Smooth muscle cell (in vitro differentiated cells): ENCODE data around the gene GPATCH11. TPM values are rescaled to one million over a fixed set of nuclear protein-coding genes. Genes with fewer than 3 reads are reported as not detected.

Experiments
- DNase-seq: peaks from one replicate; lab custom pipeline; 2025; ENCODE audit not compliant: unreplicated experiment; lab: John Stamatoyannopoulos, UW
- H2AFZ ChIP-seq: fragments of 200-600 bp; sonication (generic); 2 replicates; pipeline ENCODE4 v1.6.0; 2016; ENCODE audit warnings: antibody characterized with exemption, low read depth, mild to moderate bottlenecking
- H3F3A ChIP-seq: fragments of 200-600 bp; sonication (generic); 2 replicates; pipeline ENCODE4 v1.6.0; 2017; ENCODE audit warnings: antibody characterized with exemption, low read depth
- H3K27ac ChIP-seq: fragments of 200-600 bp; sonication (generic); 2 replicates; pipeline ENCODE4 v1.5.1; 2016; ENCODE audit warnings: low read depth, mild to moderate bottlenecking
- H3K27me3 ChIP-seq: fragments of 200-600 bp; sonication (generic); 2 replicates; pipeline ENCODE4 v1.6.1; 2016; ENCODE audit warnings: low read depth, mild to moderate bottlenecking
- H3K36me3 ChIP-seq: fragments of 200-600 bp; sonication (generic); 2 replicates; pipeline ENCODE4 v1.5.1; 2016; ENCODE audit warnings: low read depth
- H3K4me1 ChIP-seq: fragments of 200-600 bp; sonication (generic); 2 replicates; pipeline ENCODE4 v1.5.1; 2016; ENCODE audit warnings: low read depth
- H3K4me2 ChIP-seq: fragments of 200-600 bp; sonication (generic); 2 replicates; pipeline ENCODE4 v1.6.0; 2016; ENCODE audit warnings: mild to moderate bottlenecking
- H3K4me3 ChIP-seq: fragments of 200-600 bp; sonication (generic); 2 replicates; pipeline ENCODE4 v1.5.1; 2016; ENCODE audit warnings: mild to moderate bottlenecking
- H3K79me2 ChIP-seq: fragments of 200-600 bp; sonication (generic); 2 replicates; pipeline ENCODE4 v1.6.0; 2016; ENCODE audit warnings: low read depth, mild to moderate bottlenecking
- H3K9ac ChIP-seq: fragments of 200-600 bp; sonication (generic); 2 replicates; pipeline ENCODE4 v1.6.0; 2016; ENCODE audit warnings: low read depth
- H3K9me3 ChIP-seq: fragments of 200-600 bp; sonication (generic); replicated peaks from 2 replicates; pipeline ENCODE4 v1.5.1; 2016; ENCODE audit warnings: low read depth
- H4K20me1 ChIP-seq: fragments of 200-600 bp; sonication (generic); 2 replicates; pipeline ENCODE4 v1.6.0; 2016; ENCODE audit warnings: low read depth
- CTCF ChIP-seq: fragments of 200-600 bp; sonication (generic); IDR thresholded peaks from 2 replicates; pipeline ENCODE4 v1.5.1; 2017; ENCODE audit warnings: borderline replicate concordance, mild to moderate bottlenecking, antibody characterized with exemption; ENCODE audit not compliant: insufficient read depth, poor library complexity, severe bottlenecking
- WGBS: methylation state at CpG from one replicate; pipeline ENCODE4 v1.1.7; 2016; ENCODE audit warnings: low lambda C conversion rate; 5-methylcytosine and 5-hydroxymethylcytosine counted together
- polyA plus RNA-seq: library from polyadenylated mRNA; unstranded; fragments of >200 nt; fragmentation: Nextera tagmentation; extraction: Ambion mirVana; gene quantifications from 2 replicates; pipeline ENCODE4 v1.2.1, GENCODE V29; 2016
- total RNA-seq: library from RNA; depleted of rRNA; stranded (reverse); fragments of >200 nt; gene quantifications from 2 replicates; pipeline ENCODE4 v1.2.3, GENCODE V29; 2014

The GPATCH11 gene
- total and polyA plus RNA-seq, 2 experiments from 2014 or later, result 3.9 to 9.8 TPM

- 97% methylated on average over 5 of the region's 5 CpGs for WGBS
- TF ChIP-seq CTCF, result no peak
- no peak for DNase-seq
- H3K4me1 ChIP-seq, result no peaks in the 10 kb centered on the region
- H3K36me3 ChIP-seq, result peaks cover 12% of the 10 kb centered on the region
- H3K9me3 ChIP-seq, result no peaks in the 10 kb centered on the region
- H3K79me2 ChIP-seq, result no peaks in the 10 kb centered on the region
- H3K27ac ChIP-seq, result no peak overlapping the region
- H3K27me3 ChIP-seq, result no peaks in the 10 kb centered on the region
- H2AFZ ChIP-seq, result no peak overlapping the region
- H3F3A ChIP-seq, result no peaks in the 10 kb centered on the region
- H4K20me1 ChIP-seq, result no peaks in the 10 kb centered on the region
- H3K9ac ChIP-seq, result no peak overlapping the region
- H3K4me3 ChIP-seq, result no peak overlapping the region
- H3K4me2 ChIP-seq, result no peak overlapping the region
Measured at GRCh38 chr2:37052600-37053332, 31.6 kb upstream of the GPATCH11 start.

DNA sequence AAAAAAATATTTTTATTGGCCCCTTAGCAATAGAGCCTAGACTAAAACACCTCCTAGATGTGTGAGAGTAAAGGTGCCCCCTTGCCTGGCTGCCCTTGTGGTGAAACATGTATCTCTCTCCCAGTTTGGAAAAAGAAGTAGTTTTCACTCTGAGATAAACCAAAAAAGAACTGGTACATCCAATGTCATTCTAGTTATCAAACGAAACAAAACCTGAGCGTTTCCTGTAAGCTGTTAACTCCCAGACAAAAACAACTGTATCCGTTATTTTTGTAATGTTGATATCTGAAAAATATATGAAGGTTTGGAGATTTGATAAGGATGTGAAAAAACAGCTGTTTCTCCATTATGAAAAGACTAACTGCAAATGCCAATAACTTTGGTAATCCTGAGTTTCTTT is 24.5 kb upstream of the GPATCH11 start:
- 97% methylated on average over 3 of the region's 3 CpGs for WGBS
- Histone ChIP-seq H3F3A (no peaks in the 10 kb centered on the region), H3K9me3 (no peaks in the 10 kb centered on the region), H3K4me1 (no peaks in the 10 kb centered on the region), H3K4me2 (no peak overlapping the region), H3K36me3 (peaks cover 31% of the 10 kb centered on the region), H3K79me2 (no peaks in the 10 kb centered on the region), H3K27me3 (no peaks in the 10 kb centered on the region), H4K20me1 (no peaks in the 10 kb centered on the region), H3K4me3 (no peak overlapping the region), H3K9ac (no peak overlapping the region), H2AFZ (no peak overlapping the region), H3K27ac (no peak overlapping the region)
- no peak for DNase-seq
- TF ChIP-seq CTCF, result no peak

- Histone ChIP-seq H3K9me3 (no peaks in the 10 kb centered on the region), H3K9ac (no peak overlapping the region), H2AFZ (no peak overlapping the region), H3K4me1 (no peaks in the 10 kb centered on the region), H4K20me1 (no peaks in the 10 kb centered on the region), H3K36me3 (peaks cover 31% of the 10 kb centered on the region), H3K27me3 (no peaks in the 10 kb centered on the region), H3K4me3 (no peak overlapping the region), H3K27ac (no peak overlapping the region), H3K79me2 (no peaks in the 10 kb centered on the region), H3F3A (no peaks in the 10 kb centered on the region), H3K4me2 (no peak overlapping the region)
- no peak for TF ChIP-seq CTCF
- no peak for DNase-seq
- WGBS, result 94% methylated on average over 7 of the region's 7 CpGs
Measured at GRCh38 chr2:37060446-37060845, 23.9 kb upstream of the GPATCH11 start.
